ENCODE results near the gene TMEM131L. TPM values are rescaled to one million over a fixed set of nuclear protein-coding genes. Genes with fewer than 3 reads are reported as not detected.

The TMEM131L gene
- polyA plus RNA-seq, 5 donors = 24.2 to 35.4 (median 28.2) TPM

DNA sequence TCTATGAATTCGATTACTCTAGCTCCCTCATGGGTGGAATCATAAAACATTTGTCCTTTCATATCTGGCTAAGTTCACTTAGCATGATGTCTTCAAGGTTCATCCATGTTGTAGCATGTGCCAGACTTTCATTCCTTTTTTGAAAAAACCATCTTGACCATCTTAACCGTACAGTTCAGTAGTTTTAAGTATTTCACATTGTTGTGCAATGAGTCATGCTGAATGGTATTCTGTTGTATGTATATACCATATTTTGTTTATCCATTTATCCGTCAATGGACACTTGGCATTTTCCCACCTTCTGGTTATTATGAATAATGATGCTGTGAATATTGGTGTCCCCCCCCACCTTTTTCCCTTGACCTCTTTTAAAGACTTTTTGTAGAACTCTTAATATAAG lies 145.5 kb downstream of the TMEM131L start:
- no peak for DNase-seq

DNA sequence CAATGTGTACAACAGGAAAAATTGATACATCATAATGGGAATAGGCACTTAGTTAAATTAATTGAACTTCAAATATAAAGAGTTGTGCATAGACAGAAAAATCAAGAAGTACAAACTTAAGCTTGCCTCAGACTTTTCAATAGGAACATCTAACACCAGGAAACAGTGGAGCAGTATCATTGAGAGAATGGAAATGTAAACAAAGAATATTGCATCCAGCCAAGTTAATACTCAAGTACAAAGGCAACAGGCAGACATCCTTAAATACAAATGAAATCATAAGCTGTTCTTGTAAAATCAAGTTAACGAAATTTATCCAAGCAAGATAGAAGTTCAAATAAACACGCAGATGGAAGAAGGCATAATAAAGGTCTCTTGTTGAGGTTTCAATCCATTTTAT lies 146.7 kb downstream of the TMEM131L start:
- no peak for DNase-seq

DNA sequence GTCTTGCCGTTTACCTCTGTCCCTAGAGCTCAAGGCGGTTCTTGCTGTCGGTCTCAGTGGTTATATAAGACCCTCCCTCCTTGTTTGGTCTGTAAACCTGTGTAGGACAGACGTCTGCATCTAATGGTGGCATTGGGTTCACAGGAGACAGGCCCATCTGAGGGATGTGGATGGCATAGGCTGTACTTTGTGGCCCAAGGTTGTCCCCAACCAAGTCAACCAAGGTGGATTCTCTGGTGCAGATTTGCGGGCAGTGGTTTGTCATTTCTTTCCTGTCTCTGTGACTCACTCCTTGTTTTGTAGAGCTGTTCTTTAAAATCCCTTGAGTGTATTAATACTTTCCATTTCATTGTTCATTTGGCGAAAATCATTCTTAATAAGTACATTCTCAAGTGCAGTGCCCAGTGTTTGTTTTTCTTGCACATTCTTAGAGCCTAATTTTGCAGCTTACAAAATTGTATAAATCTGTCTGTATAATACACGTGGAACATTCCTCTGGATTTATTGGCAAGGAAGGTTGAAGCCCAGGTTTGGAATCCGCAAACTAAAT lies 149.9 kb downstream of the TMEM131L start:
- no peak for DNase-seq

DNA sequence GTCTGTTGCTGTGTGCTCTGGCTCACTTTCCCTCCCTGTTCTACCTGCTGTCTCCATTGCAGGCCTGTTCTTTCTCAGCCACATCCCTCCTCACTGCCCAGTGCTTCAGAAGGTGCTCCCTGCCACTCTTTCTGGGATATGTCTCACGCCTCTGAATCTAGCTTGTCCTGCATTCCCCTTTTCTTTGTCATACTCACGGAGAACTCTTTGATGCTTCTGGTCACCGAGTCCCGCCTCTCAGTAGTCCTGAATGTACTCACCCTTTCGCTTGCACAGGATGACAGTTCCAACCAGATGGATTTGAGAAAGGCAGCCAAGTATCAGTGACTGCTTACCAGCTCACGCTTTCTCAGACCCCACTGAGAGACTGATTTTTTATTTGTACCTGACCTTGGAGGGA lies 152.7 kb downstream of the TMEM131L start:
- no peak for DNase-seq

DNA sequence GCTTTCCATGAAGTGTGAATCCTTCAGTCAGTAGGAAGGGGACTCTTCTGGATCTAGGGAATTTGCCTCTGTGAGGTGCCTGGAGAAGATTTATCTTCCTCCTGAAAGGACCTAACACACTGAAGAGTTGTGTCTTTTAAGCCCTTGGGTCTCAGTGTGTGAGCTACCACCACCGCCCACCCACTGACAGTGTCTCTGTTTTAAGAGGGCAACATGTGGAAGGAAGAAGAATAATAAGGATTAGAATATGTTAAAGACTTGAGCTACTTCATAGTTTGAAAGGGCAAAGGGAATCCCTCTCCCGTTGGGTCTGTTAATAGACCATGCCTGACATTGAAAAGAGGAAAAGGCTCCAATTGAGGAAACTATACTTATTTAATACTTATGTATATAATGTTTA lies 153.7 kb downstream of the TMEM131L start:
- no peak for DNase-seq

DNA sequence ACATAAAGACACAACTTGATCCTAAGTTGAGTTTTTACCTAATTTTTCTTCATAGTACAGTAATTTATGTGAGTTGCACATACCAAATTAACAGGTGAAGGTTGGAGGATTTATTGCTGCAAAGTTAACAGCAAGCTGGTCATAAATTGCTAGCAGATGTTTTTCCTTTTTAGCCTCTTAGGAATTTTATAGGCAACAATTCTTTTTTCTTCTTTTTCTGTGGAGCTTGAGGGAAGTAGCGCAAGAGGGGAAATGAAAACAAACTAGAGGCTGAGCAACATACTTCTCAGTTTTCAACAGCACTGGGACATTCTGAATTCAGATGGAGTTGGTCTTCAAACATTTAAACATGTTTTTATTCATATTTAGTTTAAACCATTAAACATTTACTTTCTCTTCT lies 154.2 kb downstream of the TMEM131L start:
- DNase-seq = no peak

DNA sequence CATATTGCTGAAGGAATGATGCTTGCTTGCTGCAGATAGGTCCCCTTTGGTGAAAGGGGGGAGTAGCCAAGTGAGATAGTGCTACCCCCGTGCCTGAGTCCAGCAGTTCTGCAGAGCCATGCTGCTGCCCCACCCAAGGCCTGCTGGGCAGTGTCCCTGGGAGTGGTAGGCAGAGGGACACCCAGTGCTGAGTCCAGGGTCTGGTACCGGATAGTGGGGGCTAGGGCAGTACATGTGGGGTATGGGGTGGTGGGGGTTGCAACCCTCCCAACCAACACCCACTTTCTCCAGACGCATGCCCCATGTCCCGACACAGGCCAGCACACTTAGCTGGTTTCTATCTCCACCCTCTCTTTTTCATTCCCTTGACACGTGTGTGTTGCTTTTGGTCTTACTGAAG lies 155.9 kb downstream of the TMEM131L start:
- DNase-seq = no peak

DNA sequence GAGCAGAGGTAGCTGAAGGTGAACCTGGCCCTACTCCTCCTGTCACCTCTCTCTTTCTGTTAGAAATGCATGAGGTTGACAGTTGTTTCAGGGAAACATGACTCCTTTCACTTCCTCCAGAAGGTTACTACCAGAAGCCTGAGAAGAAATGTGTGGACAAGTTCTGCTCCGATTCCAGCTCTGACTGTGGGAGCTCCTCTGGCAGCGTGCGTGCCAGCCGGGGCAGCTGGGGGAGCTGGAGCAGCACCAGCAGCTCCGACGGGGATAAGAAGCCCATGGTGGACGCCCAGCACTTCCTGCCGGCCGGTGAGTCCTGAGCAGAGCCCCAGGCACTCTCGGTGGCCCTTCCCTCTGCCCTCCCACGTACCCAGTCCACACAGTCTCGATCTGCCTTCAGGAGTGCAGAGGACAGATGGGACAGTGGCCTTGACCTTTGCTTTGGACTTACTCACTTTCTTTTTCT lies 156.6 kb downstream of the TMEM131L start:
- DNase-seq = no peak

DNA sequence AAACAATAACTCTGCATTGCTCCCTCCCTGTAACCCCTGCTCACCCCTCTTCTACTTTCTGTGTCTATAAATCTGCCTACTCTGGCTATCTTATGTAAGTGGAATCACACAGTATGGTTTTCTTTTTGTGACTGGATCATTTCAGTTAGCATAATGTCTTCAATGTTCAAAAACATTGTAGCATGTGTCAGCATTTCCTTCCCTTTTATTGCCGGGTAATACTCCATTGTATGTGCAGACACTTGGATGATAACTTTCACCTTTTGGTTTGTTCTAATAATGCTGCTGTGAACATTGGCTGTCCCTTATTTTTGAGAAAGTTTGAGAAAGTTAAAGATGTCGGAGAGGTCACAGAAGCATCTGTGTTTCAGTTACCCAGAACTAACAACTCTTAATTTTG lies 157.3 kb downstream of the TMEM131L start:
- DNase-seq = no peak

DNA sequence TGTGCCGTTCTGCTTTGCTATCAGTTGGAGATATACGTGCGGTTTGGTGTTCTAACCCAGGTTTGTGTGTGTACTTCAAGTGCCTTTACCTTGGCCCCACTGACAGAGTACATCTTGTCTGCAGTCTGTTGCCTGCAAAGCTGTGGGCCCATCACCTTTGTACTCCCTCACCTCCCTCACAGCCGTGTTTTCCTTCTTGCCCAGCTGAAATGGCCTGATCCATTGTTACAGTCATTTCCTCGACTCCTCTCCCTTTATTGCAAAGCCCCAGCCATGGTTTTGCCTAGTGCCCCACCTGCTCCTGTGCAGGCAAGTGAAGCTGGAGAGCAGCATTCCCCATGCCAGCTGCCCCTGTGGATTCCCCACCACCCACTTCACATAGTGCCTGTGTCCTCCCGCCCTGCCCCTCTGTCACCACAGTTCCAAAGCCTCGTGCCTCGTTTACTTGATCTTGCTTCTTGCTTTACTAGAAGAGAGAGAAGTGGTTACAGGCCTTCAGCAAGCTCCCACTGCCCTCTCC lies 162.7 kb downstream of the TMEM131L start:
- no peak for DNase-seq

DNA sequence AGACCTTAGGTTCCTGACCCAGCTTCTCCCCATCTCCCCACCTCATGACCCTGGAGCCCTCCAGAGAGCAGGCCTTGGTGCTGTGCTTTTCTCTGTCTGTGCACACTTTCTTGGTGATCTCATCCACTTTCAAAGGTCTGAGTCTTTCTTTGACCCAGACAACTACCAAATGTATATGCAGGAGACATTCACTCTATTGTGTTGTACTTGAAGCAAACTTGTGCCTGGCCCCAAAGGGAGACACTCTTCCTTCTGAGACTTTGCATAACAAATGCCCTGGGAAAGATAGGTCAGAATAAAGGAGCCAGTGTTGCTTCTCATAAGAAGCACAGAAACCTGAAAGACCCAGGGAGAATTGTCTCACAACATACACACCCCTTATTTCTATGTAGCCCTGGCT lies 163.6 kb downstream of the TMEM131L start:
- DNase-seq = no peak

DNA sequence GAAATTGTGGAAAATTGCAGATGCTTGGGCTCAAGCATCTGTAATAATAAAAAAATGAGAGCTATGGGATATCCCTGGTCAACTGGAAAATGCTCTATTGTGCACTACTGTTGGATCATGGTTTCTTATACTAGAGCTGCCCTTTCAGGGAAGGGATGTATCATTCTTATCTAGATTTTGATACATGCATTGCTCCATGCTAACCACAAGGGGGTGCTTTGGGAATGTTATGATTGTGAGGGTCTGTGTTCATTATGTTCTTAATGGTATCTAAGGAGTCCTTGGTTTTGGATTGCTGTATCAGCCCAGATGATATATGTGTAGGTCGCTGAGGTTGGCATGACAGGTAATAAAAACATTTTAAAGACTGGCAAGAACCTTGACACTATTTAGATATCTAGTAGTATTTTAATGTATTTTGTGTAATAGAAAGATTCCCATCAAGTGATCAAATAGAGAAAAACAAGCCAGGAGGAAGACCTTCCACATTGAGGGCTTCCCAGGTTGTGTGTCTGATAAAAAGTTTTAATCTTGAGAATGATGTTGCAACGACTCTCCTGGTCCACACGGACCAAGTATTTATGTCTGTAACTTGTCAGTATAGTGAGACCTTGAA lies 168.7 kb downstream of the TMEM131L start:
- peak in 1 of 2 donors; percentile 21 for DNase-seq

DNA sequence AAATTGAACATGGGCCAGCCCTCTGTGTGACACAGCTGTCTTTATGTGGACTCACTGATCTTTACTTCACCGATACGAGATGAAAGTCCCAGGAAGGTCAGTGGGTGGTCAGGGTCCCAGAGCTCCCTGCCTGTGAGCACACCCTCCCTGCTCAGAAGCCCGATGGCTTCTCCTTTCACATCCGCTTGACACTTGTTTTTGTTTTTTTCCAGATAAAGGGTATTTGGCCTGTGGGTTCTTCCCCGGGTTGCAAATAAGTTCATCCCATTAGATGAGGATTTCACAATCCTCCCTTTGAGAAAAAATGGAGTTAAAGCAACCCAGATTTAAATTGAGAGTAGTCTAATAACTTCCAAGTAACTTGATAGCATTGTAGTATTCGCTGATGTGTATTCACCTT lies 169.7 kb downstream of the TMEM131L start:
- no peak for DNase-seq

DNA sequence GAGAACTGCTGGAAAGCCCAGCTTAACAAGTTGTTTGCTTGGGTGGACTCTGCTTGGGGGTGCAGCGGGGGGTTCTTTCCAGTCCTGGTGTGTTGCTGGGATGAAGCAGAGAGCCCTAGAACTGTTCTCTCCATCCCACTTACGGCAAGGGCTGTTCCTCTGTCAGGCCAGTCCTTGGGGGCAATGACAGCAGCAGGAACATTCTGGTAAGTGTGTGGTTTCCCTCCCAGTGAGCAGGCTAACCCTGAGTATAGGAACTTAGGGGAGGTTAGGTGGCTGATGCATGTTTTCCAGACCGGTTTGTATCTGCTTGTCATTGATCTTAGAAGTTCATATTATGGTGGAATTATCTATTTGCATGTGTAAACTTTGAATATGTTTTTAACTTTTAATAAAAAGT lies 171.0 kb downstream of the TMEM131L start:
- DNase-seq = no peak

DNA sequence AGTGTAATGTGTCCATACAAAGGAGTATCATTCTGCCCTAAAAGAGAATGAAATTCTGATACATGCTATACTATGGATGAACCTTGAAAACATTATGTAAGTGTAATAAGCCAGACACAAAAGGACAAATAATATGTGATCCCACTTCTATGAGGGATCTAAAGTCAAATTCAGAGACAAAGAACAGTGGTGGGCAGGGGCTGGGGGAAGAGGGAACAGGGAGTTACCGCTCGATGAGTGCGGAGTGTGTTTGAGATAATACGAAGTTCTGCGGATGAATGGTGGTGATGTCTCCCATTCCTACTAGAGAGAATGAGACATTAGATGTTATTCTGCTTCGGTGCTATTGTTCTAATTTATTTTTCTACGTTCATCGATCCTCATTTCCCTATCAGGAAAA lies 171.9 kb downstream of the TMEM131L start:
- no peak for DNase-seq

DNA sequence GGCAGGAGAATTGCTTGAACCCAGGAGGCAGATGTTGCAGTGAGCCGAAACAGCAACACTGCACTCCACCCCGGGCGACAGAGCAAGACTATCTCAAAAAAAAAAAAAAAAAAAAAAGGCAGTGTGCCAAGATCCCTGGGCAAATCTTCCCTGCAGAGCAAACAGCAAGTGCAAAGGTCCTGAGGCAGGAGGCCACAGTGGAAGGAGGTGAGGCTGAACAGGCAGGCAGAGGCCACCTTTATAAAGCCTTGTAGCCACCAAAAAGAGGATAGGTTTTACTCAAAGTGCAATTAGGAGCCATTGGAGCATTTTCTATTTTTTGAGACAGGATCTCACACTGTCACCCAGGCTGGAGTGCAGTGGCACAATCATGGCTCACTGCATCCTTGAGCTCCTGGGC lies 172.8 kb downstream of the TMEM131L start:
- no peak for DNase-seq

DNA sequence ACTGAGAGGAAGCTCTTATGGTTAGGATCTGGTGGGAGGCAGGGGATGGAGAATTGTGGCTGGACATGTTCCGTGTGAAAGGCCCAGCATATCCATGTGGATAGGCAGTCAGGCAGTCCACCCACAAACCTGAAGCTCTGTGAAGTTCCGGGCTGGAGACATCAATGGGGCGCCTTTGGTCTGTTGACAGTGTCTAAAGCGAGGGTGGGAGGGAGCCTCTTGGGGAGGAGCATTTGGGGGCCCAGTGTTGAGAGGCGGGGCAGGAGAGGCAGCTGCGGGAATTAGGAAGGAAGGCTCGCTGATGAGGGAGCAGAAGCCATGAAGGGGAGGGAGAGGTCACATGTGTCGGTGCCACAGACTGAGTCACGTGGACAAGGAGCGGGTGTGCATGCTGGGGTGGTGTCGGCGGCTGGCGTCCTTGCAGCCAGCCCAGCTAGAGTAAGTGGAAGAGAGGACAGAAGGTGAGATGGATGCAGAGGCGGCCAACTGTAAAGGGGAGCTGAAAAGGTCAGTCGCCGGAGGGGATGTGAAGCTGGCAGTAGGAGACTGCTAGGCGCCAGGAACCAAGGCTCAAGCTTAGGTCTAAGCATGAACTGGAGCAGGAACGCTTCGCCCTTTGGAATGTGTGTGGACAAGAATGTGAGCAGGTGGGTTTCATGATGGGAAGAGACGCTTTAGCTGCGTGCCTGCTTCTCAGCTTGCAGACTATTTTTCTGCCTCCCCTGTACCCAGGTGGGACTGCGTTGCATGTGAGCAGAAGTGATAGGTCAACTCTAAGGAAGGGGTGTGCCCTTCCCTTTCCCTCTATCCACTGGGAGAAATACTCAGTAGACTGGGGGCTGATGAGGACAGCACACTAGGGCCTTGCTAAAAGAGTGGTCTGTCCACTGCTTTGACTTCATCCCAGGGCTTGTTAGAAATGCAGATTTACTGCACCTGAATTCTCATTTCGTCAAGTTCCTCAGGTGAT lies 174.0 kb downstream of the TMEM131L start:
- DNase-seq = no peak

DNA sequence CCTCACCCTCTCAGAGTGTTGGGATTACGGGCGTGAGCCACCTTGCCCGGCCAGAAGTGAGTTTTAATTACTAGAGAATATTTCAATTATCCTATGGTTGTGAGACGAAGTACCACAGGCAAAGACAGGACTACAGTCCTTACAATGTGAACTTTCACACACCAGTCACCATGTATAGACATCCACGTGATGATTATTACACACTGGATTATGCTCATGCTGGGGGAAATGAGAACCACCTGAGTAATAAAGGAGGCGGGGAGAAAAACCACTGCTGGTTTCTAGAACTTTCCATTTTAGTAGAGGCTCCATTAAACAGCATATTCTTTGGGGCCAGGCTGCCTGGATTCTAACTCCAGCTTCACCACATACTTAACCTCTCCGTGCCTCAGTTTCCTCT lies 175.4 kb downstream of the TMEM131L start:
- no peak for DNase-seq

DNA sequence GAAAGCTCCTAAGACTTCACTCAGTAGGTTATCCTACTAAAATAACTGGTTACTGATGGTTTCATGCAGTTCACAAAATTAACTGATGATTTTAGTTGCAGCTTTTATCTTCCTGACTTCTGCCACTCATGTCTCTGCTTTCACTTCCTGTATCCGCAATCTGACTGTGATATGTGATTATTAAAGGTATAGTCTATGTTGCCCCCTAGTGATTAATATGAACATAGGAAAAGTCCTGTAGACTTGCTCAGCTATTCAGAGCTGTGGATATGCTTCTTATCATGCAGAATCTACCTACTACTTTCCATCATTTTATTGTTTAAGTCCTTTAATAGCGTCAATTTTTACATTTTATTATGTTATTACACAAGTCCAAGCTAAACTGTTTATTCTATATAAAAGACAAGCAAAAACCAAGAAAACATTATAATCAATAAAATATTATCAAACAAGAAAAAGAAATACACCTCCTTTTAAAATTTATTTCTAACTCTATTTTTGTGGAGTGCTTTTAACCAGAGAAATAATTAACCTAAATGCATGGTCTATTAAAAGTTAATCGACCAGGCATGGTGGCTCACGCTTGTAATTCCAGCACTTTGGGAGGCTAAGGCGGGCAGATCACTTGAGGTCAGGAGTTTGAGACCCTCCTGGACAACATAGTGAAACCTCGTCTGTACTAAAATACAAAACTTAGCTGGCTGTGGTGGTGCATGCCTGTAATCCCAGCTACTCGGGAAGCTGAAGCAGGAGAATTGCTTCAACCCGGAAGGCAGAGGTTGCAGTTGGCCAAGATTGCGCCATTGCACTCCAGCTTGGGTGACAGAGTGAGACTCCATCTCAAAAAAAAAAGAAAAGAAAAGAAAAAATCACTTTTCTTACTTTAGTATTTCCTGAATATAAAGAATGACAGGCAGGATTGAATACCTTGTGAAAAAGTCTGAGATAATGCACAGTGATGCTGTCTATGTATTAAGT lies 177.5 kb downstream of the TMEM131L start:
- no peak for DNase-seq

DNA sequence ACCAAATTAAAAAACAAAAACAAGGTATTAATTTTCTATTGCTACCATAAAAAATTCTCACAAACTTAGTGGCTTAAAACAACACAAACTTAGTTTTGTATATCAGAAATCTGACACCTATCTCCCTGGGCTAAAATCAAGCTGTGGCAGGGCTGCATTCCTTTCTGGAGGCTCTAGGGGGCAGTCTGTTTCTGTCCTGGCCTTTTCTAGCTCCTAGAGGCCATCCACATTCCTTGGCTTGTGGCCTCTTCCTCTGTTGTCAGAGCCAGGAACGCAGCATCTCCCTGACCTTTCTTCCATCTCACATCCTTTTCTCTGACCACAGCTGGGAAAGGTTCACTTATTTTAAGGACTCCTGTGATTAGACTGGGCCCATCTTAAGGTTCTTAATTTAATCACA lies 179.0 kb downstream of the TMEM131L start:
- DNase-seq = no peak

DNA sequence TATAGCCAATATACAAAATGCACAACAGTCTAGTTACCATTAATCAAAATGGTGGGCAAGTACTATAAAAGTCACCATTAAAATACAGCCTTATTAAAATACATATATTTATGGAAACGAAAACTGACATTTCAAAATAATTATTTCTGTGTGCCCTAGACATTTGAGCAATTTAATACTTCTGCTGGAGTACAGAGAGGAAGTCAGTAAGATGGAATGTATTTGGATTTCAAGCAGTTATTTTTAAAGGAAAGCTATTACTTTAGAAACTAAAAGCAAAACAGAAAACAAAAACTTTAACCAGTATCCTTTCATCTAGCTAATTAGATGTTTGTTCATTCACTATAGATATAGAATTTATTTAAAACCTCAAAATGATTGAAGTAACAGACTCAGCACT lies 180.1 kb downstream of the TMEM131L start:
- no peak for DNase-seq
